Suprapubic skin (tissue), 4 donors: ENCODE results near the gene EXOSC7. TPM values are rescaled to one million over a fixed set of nuclear protein-coding genes. Genes with fewer than 3 reads are reported as not detected.
A peak's percentile ranks its signal among the peaks of the same experiment; 100 is the strongest.
"Not testable (repeated sequence)": the region's sequence is repeated elsewhere in the genome, so short reads cannot be mapped to it uniquely, and the experiment has no call there.

Experiments used
- DNase-seq, 2 donors: peaks; one replicate each; pipeline ENCODE4 v3.0.0-alpha.2; 2019; ENCODE audit warnings: low spot score in 2 of 2
- H3K27ac ChIP-seq: fragments of 200-600 bp; sonication (generic); one replicate; pipeline ENCODE4 v1.5.1; 2019
- H3K27me3 ChIP-seq: fragments of 200-600 bp; sonication (generic); one replicate; pipeline ENCODE4 v1.5.1; 2019
- H3K36me3 ChIP-seq: fragments of 200-600 bp; sonication (generic); one replicate; pipeline ENCODE4 v1.5.1; 2019
- H3K4me1 ChIP-seq: fragments of 200-600 bp; sonication (generic); one replicate; pipeline ENCODE4 v1.5.1; 2019
- H3K4me3 ChIP-seq: fragments of 200-600 bp; sonication (generic); one replicate; pipeline ENCODE4 v1.5.1; 2019; ENCODE audit warnings: mild to moderate bottlenecking
- H3K9me3 ChIP-seq: fragments of 200-600 bp; sonication (generic); one replicate; pipeline ENCODE4 v1.5.1; 2019
- CTCF ChIP-seq, 2 donors: fragments of 200-600 bp in 1 of 2; fragments of 450-650 bp in 1 of 2; sonication (generic) in 1 of 2; IDR thresholded peaks; one replicate each; pipeline ENCODE4 v1.5.1; 2016 to 2019; ENCODE audit warnings: antibody characterized with exemption in 2 of 2, mild to moderate bottlenecking in 1 of 2, moderate library complexity in 1 of 2
- EP300 ChIP-seq: sonication (generic); formaldehyde crosslinking; IDR thresholded peaks from one replicate; pipeline ENCODE4 v1.6.1; 2017; ENCODE audit warnings: antibody characterized with exemption
- POLR2A ChIP-seq, 2 donors: fragments of 450-650 bp; IDR thresholded peaks; one replicate each; pipeline ENCODE4 v1.6.1; 2017; ENCODE audit warnings: antibody characterized with exemption in 2 of 2, mild to moderate bottlenecking in 2 of 2, moderate library complexity in 2 of 2
- POLR2AphosphoS5 ChIP-seq, 3 donors: sonication (generic); formaldehyde crosslinking; IDR thresholded peaks; one replicate each; pipeline ENCODE4 v1.6.1; 2017; ENCODE audit warnings: antibody characterized with exemption in 3 of 3
- WGBS: methylation state at CpG from one replicate; pipeline ENCODE4 v1.1.5; 2018; 5-methylcytosine and 5-hydroxymethylcytosine counted together
- total RNA-seq, 4 donors: library from RNA; depleted of rRNA; stranded (reverse); fragments of >200 nt; gene quantifications; one replicate each; pipeline ENCODE4 v1.1.0, GENCODE V29; 2016

Gene EXOSC7
- total RNA-seq, 4 donors from 2014 or later = 72.1 to 216 (median 88.7) TPM

- Histone ChIP-seq H3K27ac (no peak overlapping the region), H3K9me3 (no peaks in the 10 kb centered on the region), H3K36me3 (peaks cover 23% of the 10 kb centered on the region), H3K4me1 (peaks cover 4% of the 10 kb centered on the region), H3K27me3 (no peaks in the 10 kb centered on the region), H3K4me3 (no peak overlapping the region)
- WGBS = 94% methylated on average over 3 of the region's 3 CpGs
- TF ChIP-seq POLR2AphosphoS5 (IDR thresholded peaks at IDR 0.05) = no peak
- DNase-seq = no peak
These were observed 27.8 kb upstream of the EXOSC7 start for GRCh38 chr3:44948239-44948638.

GRCh38 chr3:44949770-44950169 lies 26.3 kb upstream of the EXOSC7 start:
- not testable (repeated sequence) for H3K27me3 ChIP-seq
- peaks cover 12% of the 10 kb centered on the region for H3K36me3 ChIP-seq
- WGBS = 99% methylated on average over 4 of the region's 4 CpGs

GRCh38 chr3:44950275-44950734 lies 25.7 kb upstream of the EXOSC7 start:
- 80% methylated on average over 2 of the region's 2 CpGs for WGBS

More at GRCh38 chr3:44949770-44950169, 26.3 kb upstream of the EXOSC7 start:
- H3K4me3 ChIP-seq, DNase-seq, H3K9me3 ChIP-seq, H3K27ac ChIP-seq: not testable (repeated sequence)
- H3K4me1 ChIP-seq = peaks cover 11% of the 10 kb centered on the region

GRCh38 chr3:44952689-44953088 lies 23.4 kb upstream of the EXOSC7 start:
- Histone ChIP-seq H3K36me3 (peaks cover 6% of the 10 kb centered on the region), H3K27ac (no peak overlapping the region), H3K4me3 (no peak overlapping the region), H3K27me3 (no peaks in the 10 kb centered on the region), H3K4me1 (peaks cover 15% of the 10 kb centered on the region), H3K9me3 (no peaks in the 10 kb centered on the region)
- TF ChIP-seq POLR2A (IDR thresholded peaks at IDR 0.05) (no peak), CTCF (IDR thresholded peaks at IDR 0.05) (no peak), POLR2AphosphoS5 (IDR thresholded peaks at IDR 0.05) (no peak), EP300 (no peak)
- WGBS = 64% methylated on average over 3 of the region's 3 CpGs
- no peak for DNase-seq

More at GRCh38 chr3:44950275-44950734, 25.7 kb upstream of the EXOSC7 start:
- Histone ChIP-seq H3K36me3 (peaks cover 7% of the 10 kb centered on the region), H3K4me3 (no peak overlapping the region), H3K27ac (no peak overlapping the region), H3K4me1 (peaks cover 11% of the 10 kb centered on the region), H3K27me3 (no peaks in the 10 kb centered on the region), H3K9me3 (no peaks in the 10 kb centered on the region)
- TF ChIP-seq POLR2A (IDR thresholded peaks at IDR 0.05) = no peak
- no peak for DNase-seq

- Histone ChIP-seq H3K36me3 (peaks cover 15% of the 10 kb centered on the region), H3K4me1 (peaks cover 25% of the 10 kb centered on the region), H3K27ac (no peak overlapping the region), H3K9me3 (no peaks in the 10 kb centered on the region), H3K27me3 (no peaks in the 10 kb centered on the region), H3K4me3 (no peak overlapping the region)
- no peak for DNase-seq
- TF ChIP-seq CTCF (IDR thresholded peaks at IDR 0.05) (no peak), POLR2A (IDR thresholded peaks at IDR 0.05) (no peak), POLR2AphosphoS5 (IDR thresholded peaks at IDR 0.05) (no peak), EP300 (no peak)
- 85% methylated on average over 5 of the region's 5 CpGs for WGBS
These were observed 21.7 kb upstream of the EXOSC7 start for GRCh38 chr3:44954304-44954703.

GRCh38 chr3:44954962-44955361 lies 21.1 kb upstream of the EXOSC7 start:
- no peaks in the 10 kb centered on the region for H3K9me3 ChIP-seq
- peak in 1 of 2 donors; percentile 29 for DNase-seq
- TF ChIP-seq EP300 (no peak), POLR2A (IDR thresholded peaks at IDR 0.05) (no peak), POLR2AphosphoS5 (IDR thresholded peaks at IDR 0.05) (no peak), CTCF (IDR thresholded peaks at IDR 0.05) (no peak)
- H3K27ac ChIP-seq = no peak overlapping the region
- no peak overlapping the region for H3K4me3 ChIP-seq
- H3K27me3 ChIP-seq = no peaks in the 10 kb centered on the region
- H3K36me3 ChIP-seq = peaks cover 15% of the 10 kb centered on the region
- WGBS = 26% methylated on average over 3 of the region's 3 CpGs
- peaks cover 25% of the 10 kb centered on the region for H3K4me1 ChIP-seq

GRCh38 chr3:44955917-44956316 lies 20.1 kb upstream of the EXOSC7 start:
- peaks cover 33% of the 10 kb centered on the region for H3K4me1 ChIP-seq

More at GRCh38 chr3:44955917-44956316, 20.1 kb upstream of the EXOSC7 start:
- DNase-seq = peak in 1 of 2 donors; percentile 35
- TF ChIP-seq POLR2AphosphoS5 (IDR thresholded peaks at IDR 0.05) = no peak
- TF ChIP-seq EP300 = no peak
- no peak for TF ChIP-seq POLR2A (IDR thresholded peaks at IDR 0.05)
- no peak for TF ChIP-seq CTCF (IDR thresholded peaks at IDR 0.05)
- 62% methylated on average over 1 of the region's 1 CpG for WGBS
- H3K27me3 ChIP-seq = no peaks in the 10 kb centered on the region
- H3K36me3 ChIP-seq = peaks cover 15% of the 10 kb centered on the region
- H3K9me3 ChIP-seq = no peaks in the 10 kb centered on the region
- no peak overlapping the region for H3K4me3 ChIP-seq
- no peak overlapping the region for H3K27ac ChIP-seq
